Large intestine (tissue), 12 donors: ENCODE results near the gene PPHLN1. TPM values are rescaled to one million over a fixed set of nuclear protein-coding genes. Genes with fewer than 3 reads are reported as not detected.

Experiments
- DNase-seq, 2 donors: peaks; one replicate each; pipeline versions ENCODE4 v3.0.0 to v3.0.0-alpha.2; 2013
- H3K27ac ChIP-seq: one replicate; pipeline ENCODE4 v1.5.1; 2013; ENCODE audit warnings: low read length
- H3K27me3 ChIP-seq: 2 replicates; pipeline ENCODE4 v1.6.1; 2013; ENCODE audit warnings: low read length; ENCODE audit not compliant: control insufficient read depth, insufficient read depth
- H3K36me3 ChIP-seq: 2 replicates; pipeline ENCODE4 v1.6.1; 2013; ENCODE audit warnings: low read length; ENCODE audit not compliant: control insufficient read depth, insufficient read depth
- H3K4me1 ChIP-seq: one replicate; pipeline ENCODE4 v1.6.1; 2013; ENCODE audit warnings: low read length; ENCODE audit not compliant: control insufficient read depth, insufficient read depth
- H3K4me3 ChIP-seq: one replicate; pipeline ENCODE4 v1.5.1; 2013; ENCODE audit warnings: low read length
- H3K9me3 ChIP-seq: one replicate; pipeline ENCODE4 v1.6.1; 2013; ENCODE audit warnings: mild to moderate bottlenecking, low read depth, low read length, moderate library complexity; ENCODE audit not compliant: control insufficient read depth
- WGBS: methylation state at CpG from one replicate; pipeline ENCODE4 v1.1.5; 2013; ENCODE audit warnings: low lambda C conversion rate; ENCODE audit not compliant: insufficient coverage; 5-methylcytosine and 5-hydroxymethylcytosine counted together
- long read RNA-seq, 11 donors: transcript quantifications; one replicate each; lab custom pipeline, GENCODE V29; 2026
- polyA plus RNA-seq: library from polyadenylated mRNA; unstranded; fragments of 120-200 nt; gene quantifications from one replicate; pipeline ENCODE4 v1.2.1, GENCODE V29; 2013

PPHLN1 gene
- polyA plus RNA-seq = 56.6 TPM
- long read RNA-seq, donor 1, full-length matches to known transcripts = 14 of 20 reads
- long read RNA-seq, donor 1, partial matches to known transcripts = 6 of 20 reads
- long read RNA-seq, donor 1, other reads (novel, unspliced or antisense) = 0 of 20 reads
- long read RNA-seq, donor 2, full-length matches to known transcripts = 34 of 276 reads
- long read RNA-seq, donor 2, partial matches to known transcripts = 242 of 276 reads
- long read RNA-seq, donor 2, other reads (novel, unspliced or antisense) = 0 of 276 reads
- long read RNA-seq, donor 3 = 0 reads
- long read RNA-seq, donor 4, partial matches to known transcripts = 0 of 2 reads
- long read RNA-seq, donor 4, other reads (novel, unspliced or antisense) = 0 of 2 reads
- long read RNA-seq, donor 5, full-length matches to known transcripts = 14 of 14 reads
- long read RNA-seq, donor 5, partial matches to known transcripts = 0 of 14 reads
- long read RNA-seq, donor 5, other reads (novel, unspliced or antisense) = 0 of 14 reads
- long read RNA-seq, donor 6, full-length matches to known transcripts = 24 of 209 reads
- long read RNA-seq, donor 6, partial matches to known transcripts = 130 of 209 reads
- long read RNA-seq, donor 6, other reads (novel, unspliced or antisense) = 55 of 209 reads
- long read RNA-seq, donor 7, full-length matches to known transcripts = 24 of 24 reads
- long read RNA-seq, donor 7, partial matches to known transcripts = 0 of 24 reads
- long read RNA-seq, donor 7, other reads (novel, unspliced or antisense) = 0 of 24 reads
- long read RNA-seq, donor 8, full-length matches to known transcripts = 42 of 296 reads
- long read RNA-seq, donor 8, partial matches to known transcripts = 194 of 296 reads
- long read RNA-seq, donor 8, other reads (novel, unspliced or antisense) = 60 of 296 reads
- long read RNA-seq, donor 9, full-length matches to known transcripts = 13 of 213 reads
- long read RNA-seq, donor 9, partial matches to known transcripts = 148 of 213 reads
- long read RNA-seq, donor 9, other reads (novel, unspliced or antisense) = 52 of 213 reads
- long read RNA-seq, donor 10, full-length matches to known transcripts = 21 of 36 reads
- long read RNA-seq, donor 10, partial matches to known transcripts = 15 of 36 reads
- long read RNA-seq, donor 10, other reads (novel, unspliced or antisense) = 0 of 36 reads
- long read RNA-seq, donor 11, full-length matches to known transcripts = 21 of 21 reads
- long read RNA-seq, donor 11, partial matches to known transcripts = 0 of 21 reads
- long read RNA-seq, donor 11, other reads (novel, unspliced or antisense) = 0 of 21 reads

GRCh38 chr12:42325653-42326474 is at the start of gene PPHLN1, which contains the start of gene ZCRB1:
PPHLN1 (plus strand) TSS chr12:42326167; CDS start chr12:42335903, 9,736 bp downstream.
ZCRB1 (minus strand) TSS chr12:42326094; CDS start chr12:42324102, 1,992 bp downstream.
- Histone ChIP-seq H3K4me3 (peak within 1 kb of the TSS; percentile 72), H3K36me3 (peaks cover 5% of the 10 kb centered on the region), H3K27ac (peak within 1 kb of the TSS; percentile 89), H3K9me3 (no peaks in the 10 kb centered on the region), H3K27me3 (no peaks in the 10 kb centered on the region), H3K4me1 (peaks cover 3% of the 10 kb centered on the region)
- DNase-seq = peak; percentile 84 to 93
- 0% methylated on average over 1 of the region's 55 CpGs for WGBS

- Histone ChIP-seq H3K36me3 (no peaks in the 10 kb centered on the region), H3K27ac (no peak overlapping the region), H3K27me3 (no peaks in the 10 kb centered on the region), H3K4me1 (peaks cover 9% of the 10 kb centered on the region), H3K4me3 (no peak overlapping the region), H3K9me3 (peaks cover 7% of the 10 kb centered on the region)
- DNase-seq = no peak
- WGBS = 78% methylated on average over 1 of the region's 6 CpGs
Measured at GRCh38 chr12:42277396-42278127, 48.4 kb upstream of the PPHLN1 start.

- no peaks in the 10 kb centered on the region for H3K27me3 ChIP-seq
- no peak for DNase-seq
- no peaks in the 10 kb centered on the region for H3K36me3 ChIP-seq
- H3K4me3 ChIP-seq = no peak overlapping the region
- H3K4me1 ChIP-seq = peaks cover 13% of the 10 kb centered on the region
- H3K27ac ChIP-seq = no peak overlapping the region
- H3K9me3 ChIP-seq = peaks cover 7% of the 10 kb centered on the region
Measured at GRCh38 chr12:42278128-42278510, 47.8 kb upstream of the PPHLN1 start.

GRCh38 chr12:42281278-42281677 is 44.7 kb upstream of the PPHLN1 start:
- WGBS = no CpG with 5 or more reads among the region's 3 CpGs
- no peaks in the 10 kb centered on the region for H3K36me3 ChIP-seq
- peak; percentile 13 to 58 for DNase-seq
- peak overlapping the region; percentile 81 for H3K27ac ChIP-seq
- no peaks in the 10 kb centered on the region for H3K9me3 ChIP-seq
- peaks cover 15% of the 10 kb centered on the region for H3K4me1 ChIP-seq
- H3K4me3 ChIP-seq = no peak overlapping the region
- no peaks in the 10 kb centered on the region for H3K27me3 ChIP-seq

GRCh38 chr12:42281844-42282243 is 44.1 kb upstream of the PPHLN1 start:
- Histone ChIP-seq H3K4me1 (peaks cover 15% of the 10 kb centered on the region), H3K27ac (peak overlapping the region; percentile 81), H3K9me3 (no peaks in the 10 kb centered on the region), H3K36me3 (no peaks in the 10 kb centered on the region), H3K27me3 (no peaks in the 10 kb centered on the region), H3K4me3 (no peak overlapping the region)
- WGBS = no CpG with 5 or more reads among the region's 3 CpGs
- DNase-seq = no peak

- DNase-seq = peak; percentile 81 to 92
- peaks cover 15% of the 10 kb centered on the region for H3K4me1 ChIP-seq
- WGBS = no CpG with 5 or more reads among the region's 2 CpGs
Measured at GRCh38 chr12:42282294-42282693, 43.7 kb upstream of the PPHLN1 start.

GRCh38 chr12:42283739-42284138 is 42.2 kb upstream of the PPHLN1 start:
- Histone ChIP-seq H3K27ac (no peak overlapping the region), H3K27me3 (no peaks in the 10 kb centered on the region), H3K36me3 (no peaks in the 10 kb centered on the region), H3K4me3 (no peak overlapping the region), H3K9me3 (no peaks in the 10 kb centered on the region), H3K4me1 (peaks cover 15% of the 10 kb centered on the region)
- DNase-seq = no peak

More at GRCh38 chr12:42282294-42282693, 43.7 kb upstream of the PPHLN1 start:
- H3K36me3 ChIP-seq = no peaks in the 10 kb centered on the region
- H3K27me3 ChIP-seq = no peaks in the 10 kb centered on the region
- H3K27ac ChIP-seq = peak overlapping the region; percentile 81
- no peaks in the 10 kb centered on the region for H3K9me3 ChIP-seq
- no peak overlapping the region for H3K4me3 ChIP-seq

GRCh38 chr12:42284157-42284556 is 41.8 kb upstream of the PPHLN1 start:
- Histone ChIP-seq H3K4me1 (peaks cover 15% of the 10 kb centered on the region), H3K27ac (no peak overlapping the region), H3K9me3 (no peaks in the 10 kb centered on the region), H3K27me3 (no peaks in the 10 kb centered on the region), H3K36me3 (no peaks in the 10 kb centered on the region), H3K4me3 (no peak overlapping the region)
- WGBS = 100% methylated on average over 1 of the region's 1 CpG
- DNase-seq = no peak

- WGBS = 100% methylated on average over 2 of the region's 2 CpGs
- H3K36me3 ChIP-seq = no peaks in the 10 kb centered on the region
- H3K9me3 ChIP-seq = no peaks in the 10 kb centered on the region
- H3K27ac ChIP-seq = no peak overlapping the region
- H3K27me3 ChIP-seq = no peaks in the 10 kb centered on the region
- DNase-seq = no peak
- peaks cover 15% of the 10 kb centered on the region for H3K4me1 ChIP-seq
- no peak overlapping the region for H3K4me3 ChIP-seq
Measured at GRCh38 chr12:42284876-42285275, 41.1 kb upstream of the PPHLN1 start.
